ENCODE results near the gene GFI1.

GFI1 gene

GRCh38 chr1:92461364-92462097 is 25.2 kb downstream of the GFI1 start:
- no peak overlapping the region for H3K4me3 ChIP-seq (ENCODE audit: low read depth, low read length)
- no peak for TF ChIP-seq CTCF (IDR thresholded peaks at IDR 0.05; ENCODE audit: low read depth, low read length)
- TF ChIP-seq MAX (IDR thresholded peaks at IDR 0.05; ENCODE audit: low read depth, low read length): peak; percentile 40; the same call in 1 of the 2 replicates
- DNase-seq (ENCODE audit: low read depth): peak; percentile 85

- TF ChIP-seq CTCF (IDR thresholded peaks at IDR 0.05; ENCODE audit: low read depth, low read length): no peak
- TF ChIP-seq POLR2A (IDR thresholded peaks at IDR 0.05; ENCODE audit: extremely low read depth, insufficient read length): peak; percentile 24
- TF ChIP-seq MAX (IDR thresholded peaks at IDR 0.05; ENCODE audit: low read depth, low read length): peak; percentile 74
- DNase-seq (ENCODE audit: low read depth): peak; percentile 98
- no peak overlapping the region for H3K4me3 ChIP-seq (ENCODE audit: low read depth, low read length)
Measured at GRCh38 chr1:92459871-92460320, 26.8 kb downstream of the GFI1 start.

- TF ChIP-seq MYC (IDR thresholded peaks at IDR 0.05; ENCODE audit: low read depth, low read length) (no peak), POLR2A (IDR thresholded peaks at IDR 0.05; ENCODE audit: extremely low read depth, insufficient read length) (no peak), CTCF (IDR thresholded peaks at IDR 0.05; ENCODE audit: low read depth, low read length) (no peak), MAX (IDR thresholded peaks at IDR 0.05; ENCODE audit: low read depth, low read length) (no peak)
- H3K4me3 ChIP-seq (ENCODE audit: low read depth, low read length): no peak overlapping the region
- DNase-seq (ENCODE audit: low read depth): no peak
Measured at GRCh38 chr1:92458146-92458545, 28.6 kb downstream of the GFI1 start.

- DNase-seq (ENCODE audit: low read depth): no peak
- TF ChIP-seq MAX (IDR thresholded peaks at IDR 0.05; ENCODE audit: low read depth, low read length): no peak
- no peak for TF ChIP-seq POLR2A (IDR thresholded peaks at IDR 0.05; ENCODE audit: extremely low read depth, insufficient read length)
- no peak for TF ChIP-seq MYC (IDR thresholded peaks at IDR 0.05; ENCODE audit: low read depth, low read length)
- no peak for TF ChIP-seq CTCF (IDR thresholded peaks at IDR 0.05; ENCODE audit: low read depth, low read length)
- no peak overlapping the region for H3K4me3 ChIP-seq (ENCODE audit: low read depth, low read length)
Measured at GRCh38 chr1:92447976-92448375, 38.7 kb downstream of the GFI1 start.

- H3K4me3 ChIP-seq (ENCODE audit: low read depth, low read length): no peak overlapping the region
- TF ChIP-seq CTCF (IDR thresholded peaks at IDR 0.05; ENCODE audit: low read depth, low read length): no peak
- no peak for TF ChIP-seq MYC (IDR thresholded peaks at IDR 0.05; ENCODE audit: low read depth, low read length)
- no peak for TF ChIP-seq POLR2A (IDR thresholded peaks at IDR 0.05; ENCODE audit: extremely low read depth, insufficient read length)
- no peak for TF ChIP-seq MAX (IDR thresholded peaks at IDR 0.05; ENCODE audit: low read depth, low read length)
- DNase-seq (ENCODE audit: low read depth): peak; percentile 30
Measured at GRCh38 chr1:92447033-92447681, 39.6 kb downstream of the GFI1 start.
